Esophagus squamous epithelium (tissue), 4 donors: Measurements from ENCODE around the gene MBD2.

Experiments used
- POLR2A ChIP-seq, 4 donors: fragments of 450-650 bp; IDR thresholded peaks; one replicate each; pipeline ENCODE4 v1.6.1; 2017; ENCODE audit warnings: antibody characterized with exemption in 4 of 4, mild to moderate bottlenecking in 4 of 4, moderate library complexity in 3 of 4
- TF ChIP-seq, protein P1 (sequence below), 6 experiments: fragments of 450-650 bp in 4 of 6; fragments of 200-600 bp in 2 of 6; sonication (generic) in 2 of 6; IDR thresholded peaks; one replicate each; pipeline ENCODE4 v1.5.1; 2016 to 2019; ENCODE audit warnings: antibody characterized with exemption in 6 of 6, mild to moderate bottlenecking in 4 of 6, moderate library complexity in 4 of 6

DNA sequence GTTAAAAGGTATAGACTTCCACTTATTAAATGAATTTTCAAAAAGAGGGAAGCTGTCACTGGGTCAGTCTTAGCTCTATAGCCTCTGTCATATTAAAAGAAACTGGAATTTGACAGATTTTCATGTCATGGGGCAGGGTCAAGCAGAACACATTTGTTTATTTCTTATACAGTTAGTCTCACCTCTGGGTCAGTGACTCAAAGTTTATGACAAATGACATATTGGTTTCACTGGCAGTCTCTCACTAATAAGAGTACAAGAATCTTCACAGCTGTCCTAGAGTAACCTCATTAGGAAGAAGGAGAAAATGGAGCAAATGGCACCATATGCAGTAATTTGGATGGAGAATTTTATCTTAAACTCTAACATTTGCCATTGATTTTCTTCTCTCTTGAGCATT lies 63.2 kb downstream of the MBD2 start:
- TF ChIP-seq, protein P1, sequence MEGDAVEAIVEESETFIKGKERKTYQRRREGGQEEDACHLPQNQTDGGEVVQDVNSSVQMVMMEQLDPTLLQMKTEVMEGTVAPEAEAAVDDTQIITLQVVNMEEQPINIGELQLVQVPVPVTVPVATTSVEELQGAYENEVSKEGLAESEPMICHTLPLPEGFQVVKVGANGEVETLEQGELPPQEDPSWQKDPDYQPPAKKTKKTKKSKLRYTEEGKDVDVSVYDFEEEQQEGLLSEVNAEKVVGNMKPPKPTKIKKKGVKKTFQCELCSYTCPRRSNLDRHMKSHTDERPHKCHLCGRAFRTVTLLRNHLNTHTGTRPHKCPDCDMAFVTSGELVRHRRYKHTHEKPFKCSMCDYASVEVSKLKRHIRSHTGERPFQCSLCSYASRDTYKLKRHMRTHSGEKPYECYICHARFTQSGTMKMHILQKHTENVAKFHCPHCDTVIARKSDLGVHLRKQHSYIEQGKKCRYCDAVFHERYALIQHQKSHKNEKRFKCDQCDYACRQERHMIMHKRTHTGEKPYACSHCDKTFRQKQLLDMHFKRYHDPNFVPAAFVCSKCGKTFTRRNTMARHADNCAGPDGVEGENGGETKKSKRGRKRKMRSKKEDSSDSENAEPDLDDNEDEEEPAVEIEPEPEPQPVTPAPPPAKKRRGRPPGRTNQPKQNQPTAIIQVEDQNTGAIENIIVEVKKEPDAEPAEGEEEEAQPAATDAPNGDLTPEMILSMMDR (IDR thresholded peaks at IDR 0.05), result no peak
- no peak for TF ChIP-seq POLR2A (IDR thresholded peaks at IDR 0.05)
